HUES64 (cell line): ENCODE data around the gene GPC6.
"Not testable (repeated sequence)": the region's sequence is repeated elsewhere in the genome, so short reads cannot be mapped to it uniquely, and the experiment has no call there.

Source experiments
- H3K27ac ChIP-seq: 2 replicates; pipeline ENCODE4 v1.7.0; 2013; ENCODE audit warnings: low read depth, low read length, inconsistent platforms
- H3K27me3 ChIP-seq: 2 replicates; pipeline ENCODE4 v1.6.1; 2013; ENCODE audit warnings: mild to moderate bottlenecking, low read length; ENCODE audit not compliant: insufficient read depth
- H3K36me3 ChIP-seq: 2 replicates; pipeline ENCODE4 v1.6.1; 2013; ENCODE audit warnings: mild to moderate bottlenecking, low read length; ENCODE audit not compliant: insufficient read depth
- H3K4me1 ChIP-seq: 2 replicates; pipeline ENCODE4 v1.6.1; 2013; ENCODE audit warnings: mild to moderate bottlenecking, low read length, moderate library complexity; ENCODE audit not compliant: insufficient read depth
- H3K4me3 ChIP-seq: 2 replicates; pipeline ENCODE4 v1.5.1; 2013; ENCODE audit warnings: mild to moderate bottlenecking, low read length, moderate library complexity
- H3K9ac ChIP-seq: 2 replicates; pipeline ENCODE4 v1.6.1; 2013; ENCODE audit warnings: mild to moderate bottlenecking, low read depth, low read length
- H3K9me3 ChIP-seq: 2 replicates; pipeline ENCODE4 v1.6.1; 2013; ENCODE audit warnings: low read depth, low read length; ENCODE audit not compliant: insufficient read depth
- WGBS: fragments of 150-250, 120-280 bp; methylation state at CpG from one replicate; pipeline ENCODE4 v1.1.7; 2013; ENCODE audit warnings: missing lambda C conversion rate; 5-methylcytosine and 5-hydroxymethylcytosine counted together

Gene GPC6

DNA sequence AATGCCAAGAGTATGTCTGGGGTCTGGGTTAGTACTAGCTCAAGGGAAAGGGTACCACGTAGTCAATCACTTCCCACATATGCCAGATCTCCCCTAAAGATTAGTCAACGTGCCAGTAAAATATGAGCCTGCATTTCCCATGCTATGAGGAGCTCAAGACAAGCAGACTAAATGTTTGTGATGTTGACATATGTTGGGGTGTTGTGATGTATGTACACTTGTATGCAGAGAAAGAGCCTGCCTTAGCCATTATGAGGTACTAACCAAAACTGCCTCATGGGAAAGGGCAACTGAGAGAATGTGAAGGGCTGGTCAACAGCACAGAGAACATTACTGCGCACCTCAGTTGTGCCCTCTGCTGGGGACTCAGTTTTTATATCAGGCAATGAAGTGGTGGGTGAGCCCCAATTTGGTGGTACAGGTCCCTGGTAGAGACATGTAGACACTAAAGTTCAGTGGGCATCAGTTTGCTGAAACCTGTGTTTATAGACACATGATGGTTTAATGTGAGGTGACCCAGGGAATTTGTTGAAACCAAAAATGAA is 965.9 kb downstream of the GPC6 start:
- peaks cover 16% of the 10 kb centered on the region for H3K4me1 ChIP-seq
- no peak overlapping the region for H3K4me3 ChIP-seq
- H3K9me3 ChIP-seq, result no peaks in the 10 kb centered on the region
- H3K27ac ChIP-seq, result no peak overlapping the region
- no peak overlapping the region for H3K9ac ChIP-seq
- WGBS, result 92% methylated on average over 3 of the region's 3 CpGs
- no peaks in the 10 kb centered on the region for H3K36me3 ChIP-seq
- no peaks in the 10 kb centered on the region for H3K27me3 ChIP-seq

DNA sequence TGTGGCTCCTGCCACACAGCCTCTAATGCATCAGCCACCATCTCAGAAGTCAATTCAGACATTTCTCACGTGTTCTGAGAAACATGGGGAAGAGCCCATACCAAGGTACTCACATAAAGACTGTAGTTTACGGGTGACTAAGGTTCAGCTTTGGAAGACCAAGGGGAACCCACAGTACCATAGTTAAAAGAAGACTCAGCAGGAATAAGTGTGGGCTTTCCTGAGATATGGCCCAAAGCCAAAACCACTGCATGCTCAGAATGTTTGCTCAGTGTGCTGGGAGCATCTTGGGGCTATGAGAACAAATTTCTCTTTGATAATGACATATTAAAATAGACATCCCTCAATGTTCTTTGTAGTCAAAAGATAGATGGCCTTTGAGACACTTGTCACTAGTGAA is 969.1 kb downstream of the GPC6 start:
- Histone ChIP-seq H3K4me3 (no peak overlapping the region), H3K27ac (no peak overlapping the region)
- 91% methylated on average over 2 of the region's 2 CpGs for WGBS

GRCh38 chr13:94196413-94196812 is 969.8 kb downstream of the GPC6 start:
- WGBS, result 89% methylated on average over 5 of the region's 5 CpGs
- H3K36me3 ChIP-seq, result no peaks in the 10 kb centered on the region

More for the DNA sequence above, 969.1 kb downstream of the GPC6 start:
- Histone ChIP-seq H3K9me3 (no peaks in the 10 kb centered on the region), H3K9ac (no peak overlapping the region), H3K4me1 (no peaks in the 10 kb centered on the region), H3K36me3 (no peaks in the 10 kb centered on the region), H3K27me3 (no peaks in the 10 kb centered on the region)

DNA sequence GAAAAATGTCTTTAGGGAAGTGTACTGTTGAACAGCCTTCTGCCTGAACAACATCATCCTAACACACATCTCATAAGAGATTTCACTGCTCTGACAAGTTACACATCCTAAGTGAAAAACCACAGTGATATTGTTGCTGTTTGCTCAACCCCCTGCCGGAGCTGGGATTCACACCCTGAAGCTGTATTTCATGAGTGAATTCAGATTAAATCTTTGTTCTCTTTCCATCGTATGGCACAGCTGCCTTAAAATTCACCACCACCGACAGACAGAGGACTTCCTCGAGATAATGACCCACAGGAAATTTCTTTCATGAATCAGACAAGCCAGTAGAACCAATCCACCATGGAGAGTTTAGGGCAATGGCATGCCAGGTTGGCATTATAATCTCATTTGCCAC is 972.1 kb downstream of the GPC6 start:
- Histone ChIP-seq H3K4me1 (no peaks in the 10 kb centered on the region), H3K9me3 (no peaks in the 10 kb centered on the region), H3K4me3 (no peak overlapping the region), H3K27me3 (no peaks in the 10 kb centered on the region), H3K9ac (no peak overlapping the region), H3K27ac (no peak overlapping the region), H3K36me3 (no peaks in the 10 kb centered on the region)
- 83% methylated on average over 4 of the region's 4 CpGs for WGBS

More at GRCh38 chr13:94196413-94196812, 969.8 kb downstream of the GPC6 start:
- Histone ChIP-seq H3K27me3 (no peaks in the 10 kb centered on the region), H3K4me1 (no peaks in the 10 kb centered on the region), H3K9me3 (no peaks in the 10 kb centered on the region), H3K4me3 (no peak overlapping the region), H3K9ac (no peak overlapping the region), H3K27ac (no peak overlapping the region)

DNA sequence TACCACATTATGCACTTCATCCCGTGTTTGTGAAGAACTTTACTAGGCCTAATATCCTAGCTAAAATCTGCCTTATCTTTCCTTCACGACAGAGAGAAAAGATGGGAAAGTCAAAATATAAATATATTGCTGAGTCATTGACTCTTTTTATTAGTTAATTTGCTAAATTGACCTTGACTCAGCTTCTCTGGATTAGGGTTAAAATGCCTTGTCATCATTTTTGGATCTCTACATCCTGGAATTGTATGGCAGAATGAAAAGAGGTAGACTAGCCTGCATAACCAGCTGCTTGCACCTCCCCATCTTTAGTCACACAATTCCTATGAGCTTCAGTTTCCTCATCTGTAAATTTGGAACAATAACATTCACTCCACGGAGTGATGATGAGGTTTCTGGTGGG is 972.5 kb downstream of the GPC6 start:
- no peak overlapping the region for H3K9ac ChIP-seq
- H3K36me3 ChIP-seq, result no peaks in the 10 kb centered on the region
- H3K4me1 ChIP-seq, result no peaks in the 10 kb centered on the region
- H3K27me3 ChIP-seq, result no peaks in the 10 kb centered on the region
- H3K9me3 ChIP-seq, result no peaks in the 10 kb centered on the region
- WGBS, result 95% methylated on average over 3 of the region's 3 CpGs
- H3K4me3 ChIP-seq, result no peak overlapping the region
- H3K27ac ChIP-seq, result no peak overlapping the region

GRCh38 chr13:94201022-94201421 is 974.4 kb downstream of the GPC6 start:
- no peak overlapping the region for H3K27ac ChIP-seq
- no peaks in the 10 kb centered on the region for H3K27me3 ChIP-seq
- no peaks in the 10 kb centered on the region for H3K36me3 ChIP-seq
- no peaks in the 10 kb centered on the region for H3K4me1 ChIP-seq
- H3K4me3 ChIP-seq, result no peak overlapping the region
- H3K9ac ChIP-seq, result no peak overlapping the region
- no peaks in the 10 kb centered on the region for H3K9me3 ChIP-seq
- 94% methylated on average over 6 of the region's 6 CpGs for WGBS

GRCh38 chr13:94204163-94204562 is 977.6 kb downstream of the GPC6 start:
- no peaks in the 10 kb centered on the region for H3K4me1 ChIP-seq
- 88% methylated on average over 1 of the region's 2 CpGs for WGBS
- H3K9ac ChIP-seq, result no peak overlapping the region
- no peaks in the 10 kb centered on the region for H3K36me3 ChIP-seq
- H3K27me3 ChIP-seq, result no peaks in the 10 kb centered on the region
- no peak overlapping the region for H3K27ac ChIP-seq
- H3K9me3 ChIP-seq, result no peaks in the 10 kb centered on the region
- no peak overlapping the region for H3K4me3 ChIP-seq

DNA sequence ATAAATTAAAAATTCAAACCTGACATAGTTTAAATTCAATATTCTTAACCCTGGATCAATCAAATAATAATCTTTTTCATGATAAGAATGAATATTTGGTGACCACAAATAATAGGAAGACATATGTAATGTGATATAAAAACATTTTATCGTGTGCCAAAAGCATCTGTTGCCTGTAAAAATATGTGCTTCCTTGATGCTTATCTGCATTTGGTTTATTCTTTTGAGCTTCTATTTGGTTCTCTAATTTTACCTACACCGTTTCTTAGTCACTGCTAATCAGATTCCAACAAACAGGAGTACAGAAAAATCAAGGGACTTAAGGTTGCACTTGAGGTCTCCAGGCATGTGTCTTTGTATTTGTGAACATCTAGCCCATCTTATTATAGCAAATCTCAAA is 978.3 kb downstream of the GPC6 start:
- no peak overlapping the region for H3K9ac ChIP-seq
- no peaks in the 10 kb centered on the region for H3K4me1 ChIP-seq
- WGBS, result 100% methylated on average over 2 of the region's 2 CpGs
- H3K36me3 ChIP-seq, result no peaks in the 10 kb centered on the region
- H3K27ac ChIP-seq, result no peak overlapping the region
- H3K4me3 ChIP-seq, result no peak overlapping the region
- no peaks in the 10 kb centered on the region for H3K27me3 ChIP-seq
- no peaks in the 10 kb centered on the region for H3K9me3 ChIP-seq

- H3K27ac ChIP-seq, result no peak overlapping the region
- WGBS, result 97% methylated on average over 3 of the region's 3 CpGs
- no peaks in the 10 kb centered on the region for H3K4me1 ChIP-seq
- H3K9ac ChIP-seq, result no peak overlapping the region
- H3K27me3 ChIP-seq, result no peaks in the 10 kb centered on the region
- H3K9me3 ChIP-seq, result no peaks in the 10 kb centered on the region
- no peaks in the 10 kb centered on the region for H3K36me3 ChIP-seq
- no peak overlapping the region for H3K4me3 ChIP-seq
These were observed 979.3 kb downstream of the GPC6 start for GRCh38 chr13:94205896-94206295.

DNA sequence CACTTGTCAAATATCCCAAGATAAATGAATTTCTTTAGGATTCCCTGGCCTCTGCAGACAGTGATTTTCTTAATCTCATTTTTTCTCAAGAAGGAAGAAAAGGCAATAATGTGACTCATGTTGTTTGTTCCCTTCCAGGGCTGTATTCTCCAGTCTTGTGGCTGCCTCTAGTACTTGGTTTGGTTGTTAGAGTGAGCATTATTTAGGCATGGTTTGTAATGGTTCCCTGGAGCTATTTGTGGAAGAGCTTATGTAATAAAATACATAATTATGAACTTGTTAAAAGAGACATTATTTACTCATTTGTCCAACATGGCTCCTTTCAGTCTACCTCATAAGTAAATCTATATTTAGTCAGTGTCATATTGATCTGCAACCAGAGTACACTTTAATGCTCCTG is 982.5 kb downstream of the GPC6 start:
- Histone ChIP-seq H3K4me3 (no peak overlapping the region), H3K27me3 (no peaks in the 10 kb centered on the region), H3K4me1 (no peaks in the 10 kb centered on the region), H3K9ac (no peak overlapping the region), H3K36me3 (no peaks in the 10 kb centered on the region), H3K9me3 (no peaks in the 10 kb centered on the region), H3K27ac (no peak overlapping the region)

- H3K36me3 ChIP-seq, H3K27ac ChIP-seq: not testable (repeated sequence)
- WGBS, result 94% methylated on average over 4 of the region's 4 CpGs
These were observed 983.3 kb downstream of the GPC6 start for GRCh38 chr13:94209913-94210312.

DNA sequence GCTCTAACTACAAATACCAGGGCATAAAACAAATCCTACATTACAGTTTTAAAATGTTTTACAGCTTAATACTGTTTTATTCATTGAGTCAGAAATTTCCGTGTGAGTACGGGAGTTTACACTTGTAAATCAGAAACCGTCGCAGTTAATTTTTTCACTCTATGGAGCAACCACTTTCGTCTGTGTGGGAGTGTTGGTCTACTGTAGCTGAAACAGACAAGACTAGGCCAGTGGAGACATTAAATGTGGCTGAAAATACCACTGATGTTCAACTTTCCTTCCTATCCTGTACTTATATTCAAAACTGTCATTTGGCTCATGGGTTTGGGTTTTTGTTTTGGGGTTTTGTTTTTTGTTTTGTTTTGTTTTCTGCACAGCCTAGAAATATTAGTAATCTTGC is 984.2 kb downstream of the GPC6 start:
- H3K27me3 ChIP-seq, result no peaks in the 10 kb centered on the region
- no peak overlapping the region for H3K27ac ChIP-seq
- H3K36me3 ChIP-seq, result no peaks in the 10 kb centered on the region
- no peak overlapping the region for H3K4me3 ChIP-seq
- 93% methylated on average over 5 of the region's 5 CpGs for WGBS
- no peaks in the 10 kb centered on the region for H3K9me3 ChIP-seq
- no peaks in the 10 kb centered on the region; the same call in 1 of the 2 replicates for H3K4me1 ChIP-seq
- no peak overlapping the region for H3K9ac ChIP-seq

More at GRCh38 chr13:94209913-94210312, 983.3 kb downstream of the GPC6 start:
- not testable (repeated sequence) for H3K4me3 ChIP-seq, H3K9ac ChIP-seq, H3K27me3 ChIP-seq, H3K4me1 ChIP-seq, H3K9me3 ChIP-seq
